GM10266 (cell line): ENCODE data around the gene ARID3A.
"Not testable (repeated sequence)": the region's sequence is repeated elsewhere in the genome, so short reads cannot be mapped to it uniquely, and the experiment has no call there.

Experiments used
- DNase-seq: peaks from one replicate; pipeline ENCODE4 v3.0.0; 2012; ENCODE audit errors: extremely low spot score
- TF ChIP-seq, protein P1 (sequence below): IDR thresholded peaks from 2 replicates; pipeline ENCODE4 v1.5.1; 2012; ENCODE audit warnings: mild to moderate bottlenecking, low read depth; ENCODE audit not compliant: control insufficient read depth, insufficient read depth; ENCODE audit errors: missing control alignments

The ARID3A gene, protein sequence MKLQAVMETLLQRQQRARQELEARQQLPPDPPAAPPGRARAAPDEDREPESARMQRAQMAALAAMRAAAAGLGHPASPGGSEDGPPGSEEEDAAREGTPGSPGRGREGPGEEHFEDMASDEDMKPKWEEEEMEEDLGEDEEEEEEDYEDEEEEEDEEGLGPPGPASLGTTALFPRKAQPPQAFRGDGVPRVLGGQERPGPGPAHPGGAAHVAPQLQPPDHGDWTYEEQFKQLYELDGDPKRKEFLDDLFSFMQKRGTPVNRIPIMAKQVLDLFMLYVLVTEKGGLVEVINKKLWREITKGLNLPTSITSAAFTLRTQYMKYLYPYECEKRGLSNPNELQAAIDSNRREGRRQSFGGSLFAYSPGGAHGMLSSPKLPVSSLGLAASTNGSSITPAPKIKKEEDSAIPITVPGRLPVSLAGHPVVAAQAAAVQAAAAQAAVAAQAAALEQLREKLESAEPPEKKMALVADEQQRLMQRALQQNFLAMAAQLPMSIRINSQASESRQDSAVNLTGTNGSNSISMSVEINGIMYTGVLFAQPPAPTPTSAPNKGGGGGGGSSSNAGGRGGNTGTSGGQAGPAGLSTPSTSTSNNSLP

GRCh38 chr19:925526-926322 lies at the start of gene ARID3A:
ARID3A (plus strand) TSS chr19:926035; CDS start chr19:929529, 3,494 bp downstream.
- TF ChIP-seq, protein P1, sequence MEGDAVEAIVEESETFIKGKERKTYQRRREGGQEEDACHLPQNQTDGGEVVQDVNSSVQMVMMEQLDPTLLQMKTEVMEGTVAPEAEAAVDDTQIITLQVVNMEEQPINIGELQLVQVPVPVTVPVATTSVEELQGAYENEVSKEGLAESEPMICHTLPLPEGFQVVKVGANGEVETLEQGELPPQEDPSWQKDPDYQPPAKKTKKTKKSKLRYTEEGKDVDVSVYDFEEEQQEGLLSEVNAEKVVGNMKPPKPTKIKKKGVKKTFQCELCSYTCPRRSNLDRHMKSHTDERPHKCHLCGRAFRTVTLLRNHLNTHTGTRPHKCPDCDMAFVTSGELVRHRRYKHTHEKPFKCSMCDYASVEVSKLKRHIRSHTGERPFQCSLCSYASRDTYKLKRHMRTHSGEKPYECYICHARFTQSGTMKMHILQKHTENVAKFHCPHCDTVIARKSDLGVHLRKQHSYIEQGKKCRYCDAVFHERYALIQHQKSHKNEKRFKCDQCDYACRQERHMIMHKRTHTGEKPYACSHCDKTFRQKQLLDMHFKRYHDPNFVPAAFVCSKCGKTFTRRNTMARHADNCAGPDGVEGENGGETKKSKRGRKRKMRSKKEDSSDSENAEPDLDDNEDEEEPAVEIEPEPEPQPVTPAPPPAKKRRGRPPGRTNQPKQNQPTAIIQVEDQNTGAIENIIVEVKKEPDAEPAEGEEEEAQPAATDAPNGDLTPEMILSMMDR, result no peak
- DNase-seq, result peak; percentile 96

- DNase-seq, result no peak
- TF ChIP-seq, protein P1, result no peak
Observed at GRCh38 chr19:876089-876488, 49.7 kb upstream of the ARID3A start.

- TF ChIP-seq, protein P1, result no peak
Observed at GRCh38 chr19:876780-877314, 49.0 kb upstream of the ARID3A start.

GRCh38 chr19:877992-878660 lies 47.7 kb upstream of the ARID3A start:
- not testable (repeated sequence) for DNase-seq

More at GRCh38 chr19:876780-877314, 49.0 kb upstream of the ARID3A start:
- DNase-seq, result no peak

DNA sequence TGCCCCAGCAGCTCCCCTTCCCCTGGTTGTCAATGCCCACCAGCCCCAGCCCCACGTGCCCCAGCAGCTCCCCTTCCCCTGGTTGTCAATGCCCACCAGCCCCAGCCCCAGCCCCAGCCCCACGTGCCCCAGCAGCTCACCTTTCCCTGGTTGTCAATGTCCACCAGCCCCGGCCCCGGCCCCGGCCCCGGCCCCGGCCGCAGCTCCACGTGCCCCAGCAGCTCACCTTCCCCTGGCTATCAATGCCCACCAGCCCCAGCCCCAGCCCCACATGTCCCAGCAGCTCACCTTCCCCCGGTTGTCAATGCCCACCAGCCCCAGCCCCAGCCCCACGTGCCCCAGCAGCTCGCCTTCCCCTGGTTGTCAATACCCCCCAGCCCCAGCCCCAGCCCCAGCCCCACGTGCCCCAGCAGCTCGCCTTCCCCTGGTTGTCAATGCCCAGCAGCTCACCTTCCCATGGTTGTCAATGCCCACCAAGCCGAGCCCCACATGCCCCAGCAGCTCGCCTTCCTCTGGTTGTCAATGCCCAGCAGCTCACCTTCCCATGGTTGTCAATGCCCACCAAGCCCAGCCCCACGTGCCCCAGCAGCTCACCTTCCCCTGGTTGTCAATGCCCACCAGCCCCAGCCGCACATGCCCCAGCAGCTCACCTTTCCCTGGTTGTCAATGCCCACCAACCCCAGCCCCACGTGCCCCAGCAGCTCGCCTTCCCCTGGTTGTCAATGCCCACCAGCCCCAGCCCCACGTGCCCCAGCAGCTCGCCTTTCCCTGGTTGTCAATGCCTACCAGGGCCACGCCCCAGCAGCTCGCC lies 46.9 kb upstream of the ARID3A start:
- not testable (repeated sequence) for DNase-seq

GRCh38 chr19:879711-880438 lies 46.0 kb upstream of the ARID3A start:
- no peak for DNase-seq
- TF ChIP-seq, protein P1, result no peak
